HG02642 (cell line): ENCODE data around the gene PDE4DIP.
"Not testable (repeated sequence)": the region's sequence is repeated elsewhere in the genome, so short reads cannot be mapped to it uniquely, and the experiment has no call there.

Source experiments
- ATAC-seq: cut with Tn5 transposase; IDR thresholded peaks from one replicate; pipeline ENCODE4 v1.9.1; 2021; ENCODE audit warnings: mild to moderate bottlenecking; ENCODE audit not compliant: unreplicated experiment, poor library complexity

Gene PDE4DIP

DNA sequence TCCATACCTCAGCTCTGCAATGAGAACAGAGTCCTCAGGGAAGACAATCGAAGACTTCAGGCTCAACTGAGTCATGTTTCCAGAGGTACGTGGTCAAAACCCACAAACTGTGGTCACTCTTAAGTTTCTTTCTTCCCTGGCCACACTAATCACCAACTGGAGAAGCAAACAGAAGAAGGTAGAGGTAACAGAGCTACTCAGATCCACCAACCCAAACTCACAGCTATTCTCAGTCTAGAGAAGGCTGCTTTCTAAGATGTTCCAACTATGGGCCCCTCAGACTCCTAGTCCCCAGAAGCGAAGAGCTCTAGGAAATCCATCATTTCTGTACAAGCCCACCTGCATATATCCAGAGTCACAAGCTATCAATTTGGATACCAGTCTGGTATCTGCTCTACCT is 174.3 kb downstream of the PDE4DIP start:
- not testable (repeated sequence) for ATAC-seq

DNA sequence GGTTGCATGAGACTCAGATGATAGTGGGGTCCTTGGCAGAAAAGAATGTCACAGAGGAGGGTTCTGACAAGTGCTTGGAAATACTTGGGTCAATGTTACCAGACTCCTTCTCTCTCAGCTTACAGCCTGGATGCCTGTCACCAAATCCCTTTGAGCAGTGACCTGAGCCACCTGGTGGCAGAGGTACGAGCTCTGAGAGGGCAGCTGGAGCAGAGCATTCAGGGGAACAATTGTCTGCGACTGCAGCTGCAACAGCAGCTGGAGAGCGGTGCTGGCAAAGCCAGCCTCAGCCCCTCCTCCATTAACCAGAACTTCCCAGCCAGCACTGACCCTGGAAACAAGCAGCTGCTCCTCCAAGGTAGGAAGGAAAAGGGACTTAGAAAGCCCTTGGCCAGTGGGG is 180.1 kb downstream of the PDE4DIP start:
- not testable (repeated sequence) for ATAC-seq

DNA sequence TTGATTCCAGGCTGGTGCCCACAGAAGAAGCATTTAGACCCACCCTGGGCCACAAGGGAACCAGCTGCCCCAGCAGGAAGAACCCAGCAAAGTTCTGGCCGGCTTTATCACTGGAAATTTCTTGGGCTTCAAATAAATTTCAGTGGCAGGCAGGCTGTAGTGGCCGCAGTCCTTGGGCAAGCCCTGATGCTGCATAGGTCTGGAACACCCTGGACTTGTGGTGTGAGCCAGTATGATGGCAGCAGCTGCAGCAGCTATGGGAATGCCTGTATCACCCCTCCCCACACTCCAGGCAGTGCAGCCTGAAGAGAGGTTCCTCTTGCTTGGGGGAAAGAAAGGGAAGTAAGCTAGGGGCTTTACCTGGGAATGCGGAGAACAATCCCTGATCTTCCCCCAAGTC is 189.7 kb downstream of the PDE4DIP start:
- not testable (repeated sequence) for ATAC-seq

DNA sequence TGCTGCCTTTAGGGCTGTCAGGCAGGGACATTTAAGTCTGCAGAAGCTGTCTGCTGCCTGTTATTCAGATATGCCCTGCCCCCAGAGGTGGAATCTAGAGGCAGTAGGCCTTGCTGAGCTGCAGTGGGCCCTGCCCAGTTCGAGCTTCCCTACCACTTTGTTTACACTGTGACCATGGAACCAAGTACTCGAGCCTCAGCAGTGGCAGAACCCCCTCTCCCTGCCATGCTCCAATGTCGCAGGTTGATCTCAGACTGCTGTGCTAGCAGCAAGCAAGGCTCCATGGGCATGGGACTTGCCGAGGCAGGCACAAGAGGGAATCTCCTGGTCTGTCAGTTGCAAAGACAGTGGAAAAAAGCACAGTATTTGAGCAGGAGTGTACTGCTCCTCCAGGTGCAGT is 198.8 kb downstream of the PDE4DIP start:
- ATAC-seq: not testable (repeated sequence)

DNA sequence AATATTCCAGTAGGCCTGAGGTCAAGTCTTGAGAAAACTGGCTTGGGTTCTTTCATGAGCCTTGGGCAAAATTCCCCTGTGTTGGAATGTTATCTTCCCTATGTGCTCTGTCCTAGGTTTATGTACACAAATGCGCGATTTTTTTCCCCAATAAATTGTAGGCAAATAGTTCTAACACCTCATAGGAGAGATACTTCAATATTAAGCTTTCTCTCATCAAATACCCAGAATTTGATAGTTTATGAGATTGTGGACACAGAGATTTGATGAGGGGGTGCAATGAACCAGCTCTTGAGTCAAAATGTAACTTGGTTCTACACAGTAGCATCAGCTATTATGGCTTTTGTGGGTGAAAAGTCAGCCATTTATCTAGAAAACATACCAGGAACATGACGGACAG is 220.4 kb downstream of the PDE4DIP start:
- ATAC-seq: not testable (repeated sequence)

DNA sequence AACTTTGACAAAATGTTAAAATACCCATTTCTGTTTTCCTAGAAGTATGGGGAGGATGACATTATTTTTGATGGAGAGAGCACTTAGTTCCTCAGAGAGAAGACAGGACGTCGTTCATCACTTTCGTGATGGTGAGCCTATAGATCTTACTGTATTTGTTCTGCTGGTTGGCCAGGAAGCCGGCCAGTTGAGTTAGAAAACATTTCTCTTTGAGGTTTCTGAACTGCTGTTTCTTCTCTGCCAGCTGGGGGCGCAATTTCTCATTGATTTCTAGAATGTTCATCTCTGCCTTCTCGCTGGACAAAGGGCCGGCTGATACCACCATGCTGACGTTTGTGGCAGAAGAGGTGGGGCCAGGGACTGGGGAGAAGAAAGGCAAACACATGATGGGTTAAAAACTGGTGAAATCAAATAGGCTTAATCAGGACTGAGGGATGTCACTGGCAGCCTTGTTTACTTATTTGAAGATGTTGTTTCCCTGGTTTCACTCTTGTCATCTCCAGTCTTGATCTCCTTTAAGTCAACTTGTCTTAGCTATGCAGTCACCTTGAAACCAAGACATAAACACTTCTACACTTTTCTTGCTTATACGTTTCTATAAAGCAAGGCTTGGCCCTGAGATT is 231.4 kb downstream of the PDE4DIP start:
- not testable (repeated sequence) for ATAC-seq
